Neural cell (in vitro differentiated cells): ENCODE measurements around the gene OR52M1. TPM values are rescaled to one million over a fixed set of nuclear protein-coding genes. Genes with fewer than 3 reads are reported as not detected.

Source experiments
- H2AFZ ChIP-seq: fragments of 200-600, 300-800 bp; sonication (generic), shearing (Covaris generic); 2 replicates; pipeline ENCODE4 v1.6.0; 2014; ENCODE audit warnings: low read depth, mild to moderate bottlenecking, antibody characterized with exemption, low read length, moderate library complexity
- H3F3A ChIP-seq: fragments of 200-600 bp; shearing (Covaris generic); 2 replicates; pipeline ENCODE4 v1.6.1; 2016; ENCODE audit warnings: mild to moderate bottlenecking, moderate library complexity, mixed read lengths, antibody characterized with exemption, low read length; ENCODE audit not compliant: insufficient read depth, poor library complexity, severe bottlenecking
- H3K27ac ChIP-seq: fragments of 200-600, 300-800 bp; sonication (generic), shearing (Covaris generic); 2 replicates; pipeline ENCODE4 v1.5.1; 2014; ENCODE audit warnings: mild to moderate bottlenecking, low read length, moderate library complexity
- H3K27me3 ChIP-seq: fragments of 300-800, 200-600 bp; sonication (generic), shearing (Covaris generic); 2 replicates; pipeline ENCODE4 v1.6.0; 2014; ENCODE audit warnings: mild to moderate bottlenecking, low read depth, low read length, moderate library complexity; ENCODE audit not compliant: insufficient read depth
- H3K36me3 ChIP-seq: fragments of 300-800, 200-600 bp; sonication (generic), shearing (Covaris generic); 2 replicates; pipeline ENCODE4 v1.5.1; 2014; ENCODE audit warnings: mild to moderate bottlenecking, antibody characterized with exemption, low read length, moderate library complexity; ENCODE audit not compliant: insufficient read depth
- H3K4me2 ChIP-seq: fragments of 300-800, 200-600 bp; sonication (generic), shearing (Covaris generic); 2 replicates; pipeline ENCODE4 v1.6.0; 2014; ENCODE audit warnings: mild to moderate bottlenecking, low read length
- H3K4me3 ChIP-seq: fragments of 300-800, 200-600 bp; sonication (generic), shearing (Covaris generic); 2 replicates; pipeline ENCODE4 v1.5.1; 2014; ENCODE audit warnings: mild to moderate bottlenecking, low read length, moderate library complexity
- H3K79me2 ChIP-seq: fragments of 200-600 bp; shearing (Covaris generic); replicated peaks from 2 replicates; pipeline ENCODE4 v1.6.0; 2014; ENCODE audit warnings: mild to moderate bottlenecking, low read length, moderate library complexity; ENCODE audit not compliant: insufficient read depth
- H3K9ac ChIP-seq: fragments of 300-800, 200-600 bp; sonication (generic), shearing (Covaris generic); 2 replicates; pipeline ENCODE4 v1.6.1; 2016; ENCODE audit warnings: mild to moderate bottlenecking, low read length, mixed read lengths
- H3K9me2 ChIP-seq: fragments of 200-600 bp; shearing (Covaris generic); 2 replicates; pipeline ENCODE4 v1.6.1; 2016; ENCODE audit warnings: mild to moderate bottlenecking, low read length, mixed read lengths; ENCODE audit not compliant: insufficient read depth
- H3K9me3 ChIP-seq: fragments of 200-600, 300-800 bp; sonication (generic), shearing (Covaris generic); 2 replicates; pipeline ENCODE4 v1.6.1; 2016; ENCODE audit warnings: mild to moderate bottlenecking, mixed run types, low read length, moderate library complexity, mixed read lengths
- H4K20me1 ChIP-seq: fragments of 200-600 bp; shearing (Covaris generic); 2 replicates; pipeline ENCODE4 v1.6.1; 2016; ENCODE audit warnings: mild to moderate bottlenecking, mixed run types; ENCODE audit not compliant: insufficient read depth
- CTCF ChIP-seq: fragments of 450-650 bp; IDR thresholded peaks from 2 replicates; pipeline ENCODE4 v1.5.1; 2014; ENCODE audit warnings: antibody characterized with exemption, mild to moderate bottlenecking, moderate library complexity; ENCODE audit not compliant: poor library complexity, severe bottlenecking
- EP300 ChIP-seq: fragments of 450-650 bp; conservative IDR thresholded peaks from 2 replicates; pipeline ENCODE4 v1.6.1; 2014; ENCODE audit warnings: antibody characterized with exemption, mild to moderate bottlenecking, moderate library complexity; ENCODE audit not compliant: poor library complexity, severe bottlenecking
- EZH2 ChIP-seq: fragments of 200-600, 300-800 bp; shearing (Covaris generic), sonication (generic); IDR thresholded peaks from 2 replicates; pipeline ENCODE4 v1.6.1; 2014; ENCODE audit warnings: antibody characterized with exemption, low read length, borderline replicate concordance, mild to moderate bottlenecking; ENCODE audit not compliant: insufficient read depth, poor library complexity, severe bottlenecking
- MXI1 ChIP-seq: fragments of 450-650 bp; conservative IDR thresholded peaks from 2 replicates; pipeline ENCODE4 v1.6.1; 2014; ENCODE audit warnings: antibody characterized with exemption, mild to moderate bottlenecking; ENCODE audit not compliant: poor library complexity, severe bottlenecking
- POLR2AphosphoS5 ChIP-seq: IDR thresholded peaks from 2 replicates; pipeline ENCODE4 v1.6.1; 2012
- RAD21 ChIP-seq: fragments of 450-650 bp; conservative IDR thresholded peaks from 2 replicates; pipeline ENCODE4 v1.6.1; 2014; ENCODE audit warnings: antibody characterized with exemption, mild to moderate bottlenecking, moderate library complexity
- REST ChIP-seq: IDR thresholded peaks from 2 replicates; pipeline ENCODE4 v1.6.1; 2012; ENCODE audit warnings: borderline replicate concordance
- SMC3 ChIP-seq: fragments of 450-650 bp; conservative IDR thresholded peaks from 2 replicates; pipeline ENCODE4 v1.6.1; 2014; ENCODE audit warnings: antibody characterized with exemption, mild to moderate bottlenecking, moderate library complexity; ENCODE audit not compliant: poor library complexity
- TAF1 ChIP-seq: IDR thresholded peaks from 2 replicates; pipeline ENCODE4 v1.6.1; 2012; ENCODE audit warnings: low read depth
- polyA plus RNA-seq: library from polyadenylated mRNA; depleted of rRNA; stranded (reverse); fragments of >200 nt; gene quantifications from 2 replicates; pipeline ENCODE4 v1.2.3, GENCODE V29; 2014

The OR52M1 gene
- polyA plus RNA-seq, 1 donor from 2014 or later, result not detected

GRCh38 chr11:4495986-4496385 is 49.0 kb upstream of the OR52M1 start:
- TF ChIP-seq CTCF (no peak), REST (no peak)
- Histone ChIP-seq H3F3A (no peaks in the 10 kb centered on the region), H3K79me2 (no peaks in the 10 kb centered on the region)

GRCh38 chr11:4496557-4497248 is 48.3 kb upstream of the OR52M1 start:
- Histone ChIP-seq H3K9ac (no peak overlapping the region), H3K9me3 (no peaks in the 10 kb centered on the region), H3K4me2 (no peak overlapping the region), H2AFZ (no peak overlapping the region), H3K79me2 (no peaks in the 10 kb centered on the region), H3K4me3 (no peak overlapping the region), H3K27me3 (no peaks in the 10 kb centered on the region), H3F3A (no peaks in the 10 kb centered on the region), H4K20me1 (no peaks in the 10 kb centered on the region), H3K9me2 (no peaks in the 10 kb centered on the region), H3K36me3 (no peaks in the 10 kb centered on the region), H3K27ac (no peak overlapping the region)
- no peak for TF ChIP-seq POLR2AphosphoS5
- no peak for TF ChIP-seq RAD21
- TF ChIP-seq EZH2, result no peak
- no peak for TF ChIP-seq TAF1

More at GRCh38 chr11:4495986-4496385, 49.0 kb upstream of the OR52M1 start:
- Histone ChIP-seq H3K9me3 (no peaks in the 10 kb centered on the region), H3K4me3 (no peak overlapping the region), H3K36me3 (no peaks in the 10 kb centered on the region), H4K20me1 (no peaks in the 10 kb centered on the region), H3K27me3 (no peaks in the 10 kb centered on the region), H3K4me2 (no peak overlapping the region), H2AFZ (no peak overlapping the region), H3K9me2 (no peaks in the 10 kb centered on the region), H3K27ac (no peak overlapping the region), H3K9ac (no peak overlapping the region)

- no peak overlapping the region for H3K9ac ChIP-seq
- no peaks in the 10 kb centered on the region for H3K79me2 ChIP-seq
- no peaks in the 10 kb centered on the region for H3K27me3 ChIP-seq
- H4K20me1 ChIP-seq, result no peaks in the 10 kb centered on the region
- no peak overlapping the region for H3K4me2 ChIP-seq
- TF ChIP-seq POLR2AphosphoS5 (no peak), MXI1 (no peak), REST (no peak), CTCF (no peak), EZH2 (no peak), SMC3 (no peak), TAF1 (no peak), RAD21 (no peak), EP300 (no peak)
- H3K9me2 ChIP-seq, result no peaks in the 10 kb centered on the region
- no peaks in the 10 kb centered on the region for H3K36me3 ChIP-seq
- no peaks in the 10 kb centered on the region for H3K9me3 ChIP-seq
- H2AFZ ChIP-seq, result no peak overlapping the region
- no peak overlapping the region for H3K27ac ChIP-seq
- no peaks in the 10 kb centered on the region for H3F3A ChIP-seq
- H3K4me3 ChIP-seq, result no peak overlapping the region
Observed at GRCh38 chr11:4508886-4509285, 36.1 kb upstream of the OR52M1 start.
